ENCODE measurements around the gene EXOG.

DNA sequence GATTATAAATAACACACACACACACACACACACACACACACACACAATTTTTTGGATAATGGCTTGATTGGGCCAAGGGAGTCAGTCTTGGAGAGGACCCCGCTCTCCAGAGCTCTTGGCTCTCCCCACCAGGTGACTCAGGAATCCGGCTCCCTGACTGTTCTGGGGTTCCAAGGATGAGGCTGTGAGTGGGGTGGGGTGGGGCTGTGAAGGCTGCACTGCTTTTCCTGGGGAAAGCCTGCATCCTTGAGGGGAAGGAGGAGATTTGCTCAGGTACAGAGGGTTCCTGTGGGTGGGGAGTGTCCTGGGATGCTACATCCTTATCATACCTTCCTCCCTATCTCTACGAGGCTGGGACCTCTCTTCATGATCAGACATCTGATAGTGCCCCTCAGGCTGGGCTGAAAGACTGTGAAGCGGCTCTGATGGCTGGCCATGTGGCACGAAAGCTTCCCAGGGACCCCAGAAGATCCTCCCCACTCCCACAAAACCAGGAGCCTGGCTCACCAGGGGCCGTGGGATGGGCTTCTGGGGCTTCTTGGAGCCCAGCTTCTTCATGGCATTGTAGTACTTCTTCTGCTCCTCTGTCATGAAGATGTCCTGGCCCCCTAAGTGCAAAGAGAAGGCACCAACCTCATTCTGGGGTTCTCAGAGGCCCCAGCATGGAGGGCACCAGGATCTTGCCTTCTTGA, 59.2 kb downstream of the EXOG start:
- TF ChIP-seq, protein P1, sequence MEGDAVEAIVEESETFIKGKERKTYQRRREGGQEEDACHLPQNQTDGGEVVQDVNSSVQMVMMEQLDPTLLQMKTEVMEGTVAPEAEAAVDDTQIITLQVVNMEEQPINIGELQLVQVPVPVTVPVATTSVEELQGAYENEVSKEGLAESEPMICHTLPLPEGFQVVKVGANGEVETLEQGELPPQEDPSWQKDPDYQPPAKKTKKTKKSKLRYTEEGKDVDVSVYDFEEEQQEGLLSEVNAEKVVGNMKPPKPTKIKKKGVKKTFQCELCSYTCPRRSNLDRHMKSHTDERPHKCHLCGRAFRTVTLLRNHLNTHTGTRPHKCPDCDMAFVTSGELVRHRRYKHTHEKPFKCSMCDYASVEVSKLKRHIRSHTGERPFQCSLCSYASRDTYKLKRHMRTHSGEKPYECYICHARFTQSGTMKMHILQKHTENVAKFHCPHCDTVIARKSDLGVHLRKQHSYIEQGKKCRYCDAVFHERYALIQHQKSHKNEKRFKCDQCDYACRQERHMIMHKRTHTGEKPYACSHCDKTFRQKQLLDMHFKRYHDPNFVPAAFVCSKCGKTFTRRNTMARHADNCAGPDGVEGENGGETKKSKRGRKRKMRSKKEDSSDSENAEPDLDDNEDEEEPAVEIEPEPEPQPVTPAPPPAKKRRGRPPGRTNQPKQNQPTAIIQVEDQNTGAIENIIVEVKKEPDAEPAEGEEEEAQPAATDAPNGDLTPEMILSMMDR (IDR thresholded peaks at IDR 0.05): no peak
- TF ChIP-seq POLR2A (IDR thresholded peaks at IDR 0.05): no peak

All from lower leg skin (tissue), 3 donors.